Measurements from ENCODE around the gene MAGEB3. TPM values are rescaled to one million over a fixed set of nuclear protein-coding genes. Genes with fewer than 3 reads are reported as not detected.

Gene MAGEB3
- total and polyA plus RNA-seq, 11 donors: not detected

- DNase-seq (no peak), ATAC-seq (no peak)
- Histone ChIP-seq H3K9me3 (no peaks in the 10 kb centered on the region), H3K27ac (no peak overlapping the region), H3K27me3 (peaks cover 0 to 6% (median 0%) of the 10 kb centered on the region in 9 donors), H3K36me3 (no peaks in the 10 kb centered on the region), H3K4me3 (no peak overlapping the region), H3K4me1 (no peaks in the 10 kb centered on the region)
- TF ChIP-seq, protein P1, sequence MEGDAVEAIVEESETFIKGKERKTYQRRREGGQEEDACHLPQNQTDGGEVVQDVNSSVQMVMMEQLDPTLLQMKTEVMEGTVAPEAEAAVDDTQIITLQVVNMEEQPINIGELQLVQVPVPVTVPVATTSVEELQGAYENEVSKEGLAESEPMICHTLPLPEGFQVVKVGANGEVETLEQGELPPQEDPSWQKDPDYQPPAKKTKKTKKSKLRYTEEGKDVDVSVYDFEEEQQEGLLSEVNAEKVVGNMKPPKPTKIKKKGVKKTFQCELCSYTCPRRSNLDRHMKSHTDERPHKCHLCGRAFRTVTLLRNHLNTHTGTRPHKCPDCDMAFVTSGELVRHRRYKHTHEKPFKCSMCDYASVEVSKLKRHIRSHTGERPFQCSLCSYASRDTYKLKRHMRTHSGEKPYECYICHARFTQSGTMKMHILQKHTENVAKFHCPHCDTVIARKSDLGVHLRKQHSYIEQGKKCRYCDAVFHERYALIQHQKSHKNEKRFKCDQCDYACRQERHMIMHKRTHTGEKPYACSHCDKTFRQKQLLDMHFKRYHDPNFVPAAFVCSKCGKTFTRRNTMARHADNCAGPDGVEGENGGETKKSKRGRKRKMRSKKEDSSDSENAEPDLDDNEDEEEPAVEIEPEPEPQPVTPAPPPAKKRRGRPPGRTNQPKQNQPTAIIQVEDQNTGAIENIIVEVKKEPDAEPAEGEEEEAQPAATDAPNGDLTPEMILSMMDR (IDR thresholded peaks at IDR 0.05): no peak
- TF ChIP-seq POLR2A (IDR thresholded peaks at IDR 0.05): no peak
- intact Hi-C loops (cut with DNase I): no loop called here
- WGBS, 4 donors: 54 to 80% (median 72%) methylated on average over 3 of the region's 3 CpGs
Measured at GRCh38 chrX:30283456-30284200, 53.2 kb downstream of the MAGEB3 start.

Other genes starting within 250 kb of the MAGEB3 start
- gene MAGEB2, start 15.1 kb upstream of the MAGEB3 start, total RNA-seq: not detected
- not detected for gene MAGEB2, start 15.1 kb upstream of the MAGEB3 start, polyA plus RNA-seq
- not detected for gene MAGEB4, start 11.3 kb downstream of the MAGEB3 start, total RNA-seq
- gene MAGEB4, start 11.3 kb downstream of the MAGEB3 start, polyA plus RNA-seq: not detected
- gene MAGEB1, start 16.5 kb downstream of the MAGEB3 start, total RNA-seq: not detected
- gene MAGEB1, start 16.5 kb downstream of the MAGEB3 start, polyA plus RNA-seq: not detected
- gene NR0B1, start 78.7 kb downstream of the MAGEB3 start, total RNA-seq: not detected
- gene NR0B1, start 78.7 kb downstream of the MAGEB3 start, polyA plus RNA-seq: under 1 TPM in 1 of 2 donors, not detected in 1; 0.11 TPM

Data from heart left ventricle (tissue), 16 donors.